GM12878 (cell line): ENCODE measurements around the gene CENPA. TPM values are rescaled to one million over a fixed set of nuclear protein-coding genes. Genes with fewer than 3 reads are reported as not detected.

Experiments
- ATAC-seq: fragments of 200-7000 bp; cut with Tn5 transposase; 3 replicates; pipeline ENCODE4 v1.9.1; 2020; ENCODE audit warnings: mild to moderate bottlenecking, moderate library complexity
- BruUV-seq: library from RNA; stranded (reverse); fragments of 400-500 nt; replicated peaks from 2 replicates; lab custom pipeline; 2021; lab: Mats Ljungman, UMichigan
- CTCF ChIA-PET: fragments of 300-600 bp; sonication (Branson Sonifier 250); formaldehyde crosslinking; extraction: SDS; loops from one replicate; lab custom pipeline; 2021; ENCODE audit warnings: inconsistent platforms; lab: Yijun Ruan, JAX
- POLR2A ChIA-PET: fragments of 350-600 bp; formaldehyde crosslinking; extraction: SDS; loops from one replicate; lab custom pipeline; 2021; ENCODE audit warnings: inconsistent platforms; lab: Charles Lee
- RAD21 ChIA-PET: fragments of 300-600 bp; sonication (Branson Sonifier 250); formaldehyde crosslinking; loops from one replicate; lab custom pipeline; 2023; ENCODE audit warnings: antibody characterized with exemption; ENCODE audit not compliant: unreplicated experiment; lab: Charles Lee
- SMC1A ChIA-PET: fragments of 300-600 bp; sonication (Branson Sonifier 250); formaldehyde crosslinking; loops from one replicate; lab custom pipeline; 2023; ENCODE audit not compliant: unreplicated experiment, uncharacterized antibody; lab: Charles Lee
- DNase-seq: peaks from one replicate; pipeline ENCODE4 v3.0.0-alpha.2; 2011; ENCODE audit warnings: low read depth, low spot score
- FAIRE-seq: peaks from 3 replicates; lab custom pipeline; 2011; peaks lifted over from hg19 to GRCh38; lab: Jason Lieb, UNC
- H2AFZ ChIP-seq: 2 replicates; pipeline ENCODE4 v1.6.0; 2011; ENCODE audit warnings: low read depth, low read length, control low read depth; ENCODE audit not compliant: control insufficient read depth
- H3K27ac ChIP-seq: 2 replicates; pipeline ENCODE4 v1.5.1; 2011; ENCODE audit warnings: control low read depth; ENCODE audit not compliant: control insufficient read depth, insufficient read depth
- H3K27me3 ChIP-seq, 2 experiments: replicated peaks in 1 of 2; 2 replicates each; pipeline versions ENCODE4 v1.6.0 to v1.6.1; 2011; ENCODE audit warnings: low read length in 1 of 2; ENCODE audit not compliant: control insufficient read depth in 2 of 2, insufficient read depth in 2 of 2
- H3K36me3 ChIP-seq, 2 experiments: 2 replicates each; pipeline ENCODE4 v1.5.1; 2011; ENCODE audit warnings: low read length in 1 of 2; ENCODE audit not compliant: control insufficient read depth in 2 of 2, insufficient read depth in 2 of 2
- H3K4me1 ChIP-seq: 2 replicates; pipeline ENCODE4 v1.6.1; 2011; ENCODE audit warnings: mild to moderate bottlenecking, low read length, moderate library complexity, mixed read lengths; ENCODE audit not compliant: control insufficient read depth, insufficient read depth
- H3K4me2 ChIP-seq: 2 replicates; pipeline ENCODE4 v1.6.0; 2011; ENCODE audit warnings: control low read depth; ENCODE audit not compliant: control insufficient read depth, insufficient read depth
- H3K4me3 ChIP-seq: fragments of 200-600 bp; sonication (generic); 2 replicates; pipeline ENCODE4 v1.5.1; 2016
- H3K79me2 ChIP-seq: 2 replicates; pipeline ENCODE4 v1.6.0; 2011; ENCODE audit warnings: low read length; ENCODE audit not compliant: control insufficient read depth, insufficient read depth
- H3K9ac ChIP-seq: 2 replicates; pipeline ENCODE4 v1.8.0; 2011; ENCODE audit warnings: low read length, control low read depth, mixed read lengths; ENCODE audit not compliant: control insufficient read depth, insufficient read depth
- H3K9me3 ChIP-seq: replicated peaks from 3 replicates; pipeline ENCODE4 v1.5.1; 2011; ENCODE audit warnings: mild to moderate bottlenecking, low read length; ENCODE audit not compliant: control insufficient read depth, insufficient read depth
- H4K20me1 ChIP-seq: 2 replicates; pipeline ENCODE4 v1.6.0; 2011; ENCODE audit not compliant: control insufficient read depth, insufficient read depth
- ZNF274 ChIP-seq: IDR thresholded peaks from one replicate; pipeline ENCODE4 v1.8.0; 2011; ENCODE audit not compliant: insufficient read length, insufficient read depth
- WGBS: methylation state at CpG from one replicate; pipeline ENCODE4 v1.1.6; 2016; ENCODE audit warnings: low lambda C conversion rate; ENCODE audit not compliant: insufficient replicate concordance, insufficient coverage; ENCODE audit errors: missing lambda C conversion rate; 5-methylcytosine and 5-hydroxymethylcytosine counted together
- in situ Hi-C: fragments of 300-500 bp; cut with MboI; formaldehyde crosslinking; loops from 9 replicates; pipeline ENCODE4 v1.14.3; 2018; ENCODE audit warnings: mixed read lengths
- intact Hi-C: fragments of 100-400 bp; cut with micrococcal nuclease; formaldehyde crosslinking; loops from one replicate; pipeline ENCODE4 v1.14.2; 2022; ENCODE audit not compliant: unreplicated experiment
- polyA plus RNA-seq, 11 experiments: library from polyadenylated mRNA; depleted of rRNA in 4 of 11; unstranded in 6 of 11; stranded (reverse) in 5 of 11; fragments of >200 nt; fragmentation: Nextera tagmentation in 4 of 11; fragmentation: Illumina TruSeq in 1 of 11; extraction: Ambion mirVana in 4 of 11; extraction: Trizol in 1 of 11; gene quantifications; 1 replicate in 1 of 11; 2 replicates in 10 of 11; pipeline versions ENCODE4 v1.2.1 to v1.2.3, GENCODE V29; 2011 to 2016; ENCODE audit warnings: inconsistent platforms in 2 of 11, missing spikeins in 2 of 11, low read depth in 1 of 11
- total RNA-seq, 4 experiments: library from RNA; depleted of rRNA in 3 of 4; stranded (reverse); fragments of >200 nt in 3 of 4; fragmentation: Illumina TruSeq in 1 of 4; extraction: Trizol in 1 of 4; gene quantifications; 2 replicates each; pipeline versions ENCODE4 v1.2.1 to v1.2.3, GENCODE V29; 2013 to 2021
- TF ChIP-seq, protein P1 (sequence below): fragments of 150-350 bp; IDR thresholded peaks from 2 replicates; pipeline ENCODE4 v1.6.1; 2016; ENCODE audit warnings: low read depth, low read length

The CENPA gene
- total and polyA plus RNA-seq, 10 of the 15 experiments (the other 5 are each of a cell fraction or from before 2014, with no cell fraction given): 8.1 to 66.6 (median 36.7) TPM

- SMC1A ChIA-PET: no interaction called here
- in situ Hi-C loops: no loop called here
- Histone ChIP-seq H3K79me2 (peaks cover 34% of the 10 kb centered on the region), H3K4me3 (peak overlapping the region; percentile 54; the same call in 1 of the 2 replicates), H4K20me1 (no peaks in the 10 kb centered on the region), H3K9ac (no peak overlapping the region), H3K27me3 (no peaks in the 10 kb centered on the region), H3K4me2 (peak overlapping the region; percentile 96), H3K36me3 (peaks cover 2 to 8% of the 10 kb centered on the region in 2 experiments), H3K9me3 (no peaks in the 10 kb centered on the region; the same call in 2 of the 3 replicates), H3K27ac (no peak overlapping the region), H3K4me1 (peaks cover 3% of the 10 kb centered on the region; the same call in 1 of the 2 replicates), H2AFZ (no peak overlapping the region)
- DNase-seq (no peak), ATAC-seq (no peak), FAIRE-seq (no peak)
- WGBS: 97% methylated on average over 19 of the region's 19 CpGs
- POLR2A ChIA-PET: no interaction called here
- intact Hi-C loops: loop anchor here (1.0 to 5.0 kb wide), 2 partner anchors 20 to 268 kb away; partner anchors contain the start of genes AGBL5 and SLC35F6
- no TSS peak for BruUV-seq
- CTCF ChIA-PET: no interaction called here
- TF ChIP-seq ZNF274: no peak
- TF ChIP-seq, protein P1, sequence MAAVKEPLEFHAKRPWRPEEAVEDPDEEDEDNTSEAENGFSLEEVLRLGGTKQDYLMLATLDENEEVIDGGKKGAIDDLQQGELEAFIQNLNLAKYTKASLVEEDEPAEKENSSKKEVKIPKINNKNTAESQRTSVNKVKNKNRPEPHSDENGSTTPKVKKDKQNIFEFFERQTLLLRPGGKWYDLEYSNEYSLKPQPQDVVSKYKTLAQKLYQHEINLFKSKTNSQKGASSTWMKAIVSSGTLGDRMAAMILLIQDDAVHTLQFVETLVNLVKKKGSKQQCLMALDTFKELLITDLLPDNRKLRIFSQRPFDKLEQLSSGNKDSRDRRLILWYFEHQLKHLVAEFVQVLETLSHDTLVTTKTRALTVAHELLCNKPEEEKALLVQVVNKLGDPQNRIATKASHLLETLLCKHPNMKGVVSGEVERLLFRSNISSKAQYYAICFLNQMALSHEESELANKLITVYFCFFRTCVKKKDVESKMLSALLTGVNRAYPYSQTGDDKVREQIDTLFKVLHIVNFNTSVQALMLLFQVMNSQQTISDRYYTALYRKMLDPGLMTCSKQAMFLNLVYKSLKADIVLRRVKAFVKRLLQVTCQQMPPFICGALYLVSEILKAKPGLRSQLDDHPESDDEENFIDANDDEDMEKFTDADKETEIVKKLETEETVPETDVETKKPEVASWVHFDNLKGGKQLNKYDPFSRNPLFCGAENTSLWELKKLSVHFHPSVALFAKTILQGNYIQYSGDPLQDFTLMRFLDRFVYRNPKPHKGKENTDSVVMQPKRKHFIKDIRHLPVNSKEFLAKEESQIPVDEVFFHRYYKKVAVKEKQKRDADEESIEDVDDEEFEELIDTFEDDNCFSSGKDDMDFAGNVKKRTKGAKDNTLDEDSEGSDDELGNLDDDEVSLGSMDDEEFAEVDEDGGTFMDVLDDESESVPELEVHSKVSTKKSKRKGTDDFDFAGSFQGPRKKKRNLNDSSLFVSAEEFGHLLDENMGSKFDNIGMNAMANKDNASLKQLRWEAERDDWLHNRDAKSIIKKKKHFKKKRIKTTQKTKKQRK: no peak
- RAD21 ChIA-PET: no interaction called here
These were observed 1.2 kb upstream of the CENPA start for GRCh38 chr2:26784570-26785234.
